Progenitor cell of endocrine pancreas (in vitro differentiated cells): Measurements from ENCODE around the gene RNF182. TPM values are rescaled to one million over a fixed set of nuclear protein-coding genes. Genes with fewer than 3 reads are reported as not detected.

ENCODE experiments used
- DNase-seq: peaks from one replicate; pipeline ENCODE4 v3.0.0; 2021; ENCODE audit warnings: low spot score; ENCODE audit not compliant: unreplicated experiment
- H3K27ac Mint-ChIP-seq: 2 replicates; pipeline ENCODE4 v1.8.0; 2021; ENCODE audit warnings: mild to moderate bottlenecking, moderate library complexity, mixed read lengths
- H3K27me3 Mint-ChIP-seq: 2 replicates; pipeline ENCODE4 v1.8.0; 2021; ENCODE audit warnings: mixed read lengths
- H3K36me3 Mint-ChIP-seq: 2 replicates; pipeline ENCODE4 v1.8.0; 2022; ENCODE audit warnings: mixed read lengths; ENCODE audit not compliant: insufficient read depth
- H3K4me1 Mint-ChIP-seq: 2 replicates; pipeline ENCODE4 v1.8.0; 2021; ENCODE audit warnings: low read depth, mixed read lengths
- H3K4me3 Mint-ChIP-seq: 2 replicates; pipeline ENCODE4 v1.8.0; 2021; ENCODE audit warnings: low read depth, mild to moderate bottlenecking, moderate library complexity, mixed read lengths
- H3K9me3 Mint-ChIP-seq: 2 replicates; pipeline ENCODE4 v1.8.0; 2021; ENCODE audit warnings: low read depth, mixed read lengths
- total RNA-seq: library from RNA; stranded (reverse); gene quantifications from 2 replicates; pipeline ENCODE4 v1.2.1, GENCODE V29; 2021
- TF ChIP-seq, protein P1 (sequence below): fragments of 200-600 bp; sonication (generic); IDR thresholded peaks from one replicate; pipeline ENCODE4 v1.5.0; 2021; ENCODE audit warnings: antibody characterized with exemption, mild to moderate bottlenecking; ENCODE audit not compliant: unreplicated experiment

RNF182 gene
- total RNA-seq, 1 donor from 2014 or later, result 1.9 TPM

DNA sequence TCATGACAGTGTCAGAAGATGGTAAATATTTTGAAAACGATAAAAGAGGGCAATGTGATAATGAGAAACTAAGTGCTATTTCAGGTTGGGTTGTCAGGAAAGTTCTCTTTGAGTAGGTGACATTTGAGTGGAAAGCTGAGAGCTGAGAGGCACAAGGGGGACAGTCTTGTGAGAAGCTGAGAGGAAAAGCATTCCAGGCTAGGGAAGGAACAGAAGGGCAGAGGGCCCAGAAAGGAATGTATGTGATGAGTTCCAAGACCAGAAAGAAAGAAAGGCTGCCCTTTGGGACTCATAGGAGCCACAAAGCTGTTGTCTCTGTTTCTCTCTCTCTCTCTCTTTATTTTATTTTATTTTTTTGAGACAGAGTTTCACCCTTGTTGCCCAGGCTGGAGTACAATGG, 7.6 kb upstream of the RNF182 start:
- DNase-seq, result no peak
- no peaks in the 10 kb centered on the region for H3K36me3 Mint-ChIP-seq
- H3K27ac Mint-ChIP-seq, result no peak overlapping the region
- no peaks in the 10 kb centered on the region for H3K9me3 Mint-ChIP-seq
- TF ChIP-seq, protein P1, sequence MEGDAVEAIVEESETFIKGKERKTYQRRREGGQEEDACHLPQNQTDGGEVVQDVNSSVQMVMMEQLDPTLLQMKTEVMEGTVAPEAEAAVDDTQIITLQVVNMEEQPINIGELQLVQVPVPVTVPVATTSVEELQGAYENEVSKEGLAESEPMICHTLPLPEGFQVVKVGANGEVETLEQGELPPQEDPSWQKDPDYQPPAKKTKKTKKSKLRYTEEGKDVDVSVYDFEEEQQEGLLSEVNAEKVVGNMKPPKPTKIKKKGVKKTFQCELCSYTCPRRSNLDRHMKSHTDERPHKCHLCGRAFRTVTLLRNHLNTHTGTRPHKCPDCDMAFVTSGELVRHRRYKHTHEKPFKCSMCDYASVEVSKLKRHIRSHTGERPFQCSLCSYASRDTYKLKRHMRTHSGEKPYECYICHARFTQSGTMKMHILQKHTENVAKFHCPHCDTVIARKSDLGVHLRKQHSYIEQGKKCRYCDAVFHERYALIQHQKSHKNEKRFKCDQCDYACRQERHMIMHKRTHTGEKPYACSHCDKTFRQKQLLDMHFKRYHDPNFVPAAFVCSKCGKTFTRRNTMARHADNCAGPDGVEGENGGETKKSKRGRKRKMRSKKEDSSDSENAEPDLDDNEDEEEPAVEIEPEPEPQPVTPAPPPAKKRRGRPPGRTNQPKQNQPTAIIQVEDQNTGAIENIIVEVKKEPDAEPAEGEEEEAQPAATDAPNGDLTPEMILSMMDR, result no peak
- H3K4me1 Mint-ChIP-seq, result peaks cover 7% of the 10 kb centered on the region
- no peak overlapping the region for H3K4me3 Mint-ChIP-seq
- peaks cover 25% of the 10 kb centered on the region for H3K27me3 Mint-ChIP-seq

DNA sequence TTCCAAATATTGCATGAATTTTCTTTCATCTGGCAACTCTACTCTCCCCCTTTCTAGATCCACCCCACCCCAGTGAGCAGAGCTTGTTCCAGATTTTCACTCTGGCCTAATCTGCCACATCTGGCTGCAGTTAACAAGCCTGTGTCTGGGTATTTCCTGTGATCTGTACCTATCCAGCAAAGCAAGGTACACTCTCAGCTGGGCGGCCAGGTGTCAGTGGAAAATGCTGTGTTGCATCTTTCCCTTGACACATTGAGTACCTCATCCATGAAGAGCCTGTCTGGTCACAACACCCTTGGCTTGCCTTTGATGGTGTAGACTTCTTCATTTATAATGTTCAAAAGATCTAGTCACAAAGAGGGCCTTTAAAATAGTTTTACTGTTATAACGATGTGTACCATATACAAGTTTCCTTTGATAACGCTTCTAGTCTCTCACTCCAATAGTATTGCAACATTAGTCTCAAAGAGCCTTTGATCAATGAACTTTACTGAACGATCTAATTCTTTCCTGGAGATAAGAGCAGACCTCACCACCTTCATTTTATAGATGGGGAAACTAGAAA, 6.0 kb upstream of the RNF182 start:
- H3K4me1 Mint-ChIP-seq, result peaks cover 4% of the 10 kb centered on the region
- no peak for DNase-seq
- H3K36me3 Mint-ChIP-seq, result no peaks in the 10 kb centered on the region
- TF ChIP-seq, protein P1, result no peak
- no peak overlapping the region for H3K27ac Mint-ChIP-seq
- peaks cover 30% of the 10 kb centered on the region for H3K27me3 Mint-ChIP-seq
- H3K9me3 Mint-ChIP-seq, result no peaks in the 10 kb centered on the region
- no peak overlapping the region for H3K4me3 Mint-ChIP-seq

DNA sequence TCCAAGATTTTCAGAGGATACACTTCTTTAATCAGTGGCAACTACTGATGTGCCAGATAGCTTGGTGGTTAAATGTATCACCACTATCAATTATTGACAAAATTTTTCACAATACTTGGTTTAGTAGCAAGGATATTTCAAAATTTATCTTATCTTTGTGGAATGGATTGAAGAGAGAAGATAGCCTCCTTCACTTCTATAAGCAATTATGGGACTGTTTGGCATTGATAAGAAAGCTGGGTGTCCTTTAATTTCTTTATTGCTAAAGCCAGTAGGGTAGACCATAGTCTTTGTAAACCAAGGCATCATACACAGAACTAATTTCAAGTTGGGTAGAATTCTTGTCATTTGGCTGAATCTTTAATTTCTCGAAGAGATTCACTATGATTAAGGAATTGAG, 4.9 kb upstream of the RNF182 start:
- Mint-ChIP-seq H3K4me3 (no peak overlapping the region), H3K27ac (no peak overlapping the region), H3K27me3 (peaks cover 27% of the 10 kb centered on the region), H3K4me1 (peaks cover 7% of the 10 kb centered on the region), H3K36me3 (no peaks in the 10 kb centered on the region), H3K9me3 (no peaks in the 10 kb centered on the region)
- DNase-seq, result no peak
- TF ChIP-seq, protein P1, result no peak

DNA sequence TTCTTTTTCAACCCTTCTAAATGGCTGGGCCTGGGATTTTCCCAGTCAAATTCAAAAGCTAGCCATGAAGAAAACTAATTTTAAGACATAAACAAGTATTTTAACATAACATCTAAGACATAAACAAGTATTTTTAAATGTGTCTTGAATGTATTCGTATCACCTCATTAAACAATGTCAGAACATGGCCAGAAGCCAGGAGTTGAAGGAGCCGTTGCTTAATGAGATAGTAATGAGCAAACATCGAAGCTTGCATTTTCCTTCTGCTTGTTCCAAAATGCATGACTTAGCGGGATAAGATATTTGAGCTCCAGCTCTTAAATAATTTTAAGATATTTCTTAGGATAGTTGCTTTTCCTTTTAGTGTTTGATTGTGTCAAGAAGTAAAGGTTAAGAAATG, 4.2 kb upstream of the RNF182 start:
- DNase-seq, result no peak
- Mint-ChIP-seq H3K27ac (no peak overlapping the region), H3K4me3 (no peak overlapping the region), H3K27me3 (peaks cover 28% of the 10 kb centered on the region), H3K36me3 (no peaks in the 10 kb centered on the region), H3K9me3 (no peaks in the 10 kb centered on the region), H3K4me1 (peaks cover 7% of the 10 kb centered on the region)
- TF ChIP-seq, protein P1, result no peak

DNA sequence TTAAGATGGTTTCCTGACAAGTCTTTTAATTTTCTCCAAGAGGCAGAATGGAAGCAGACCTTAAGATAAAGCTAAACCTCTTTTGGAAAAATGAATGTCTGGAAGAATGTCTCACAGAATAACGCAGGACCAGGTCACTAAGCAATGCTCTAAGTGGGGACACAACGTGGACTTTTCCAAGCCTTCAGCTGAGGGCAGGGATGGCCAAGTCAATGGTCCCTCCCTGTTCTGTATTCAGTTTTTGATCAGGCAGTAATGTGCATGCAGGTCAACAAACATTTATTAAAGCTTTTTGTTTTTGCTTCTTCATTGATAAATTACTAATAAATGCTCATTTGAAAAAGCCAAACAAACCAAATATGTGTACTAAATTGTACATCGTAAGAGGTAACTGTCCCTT, 2.0 kb upstream of the RNF182 start:
- Mint-ChIP-seq H3K36me3 (no peaks in the 10 kb centered on the region), H3K27me3 (peaks cover 42% of the 10 kb centered on the region), H3K9me3 (no peaks in the 10 kb centered on the region), H3K27ac (no peak overlapping the region), H3K4me1 (peaks cover 5% of the 10 kb centered on the region), H3K4me3 (no peak overlapping the region)
- no peak for DNase-seq
- TF ChIP-seq, protein P1, result no peak
